Raji (cell line): Measurements from ENCODE around the gene ARFGAP1.

Experiments
- POLR2A ChIP-seq: IDR thresholded peaks from 2 replicates; pipeline ENCODE4 v1.6.1; 2011; ENCODE audit warnings: low read depth, low read length, control low read depth; ENCODE audit not compliant: insufficient read depth

Gene ARFGAP1

DNA sequence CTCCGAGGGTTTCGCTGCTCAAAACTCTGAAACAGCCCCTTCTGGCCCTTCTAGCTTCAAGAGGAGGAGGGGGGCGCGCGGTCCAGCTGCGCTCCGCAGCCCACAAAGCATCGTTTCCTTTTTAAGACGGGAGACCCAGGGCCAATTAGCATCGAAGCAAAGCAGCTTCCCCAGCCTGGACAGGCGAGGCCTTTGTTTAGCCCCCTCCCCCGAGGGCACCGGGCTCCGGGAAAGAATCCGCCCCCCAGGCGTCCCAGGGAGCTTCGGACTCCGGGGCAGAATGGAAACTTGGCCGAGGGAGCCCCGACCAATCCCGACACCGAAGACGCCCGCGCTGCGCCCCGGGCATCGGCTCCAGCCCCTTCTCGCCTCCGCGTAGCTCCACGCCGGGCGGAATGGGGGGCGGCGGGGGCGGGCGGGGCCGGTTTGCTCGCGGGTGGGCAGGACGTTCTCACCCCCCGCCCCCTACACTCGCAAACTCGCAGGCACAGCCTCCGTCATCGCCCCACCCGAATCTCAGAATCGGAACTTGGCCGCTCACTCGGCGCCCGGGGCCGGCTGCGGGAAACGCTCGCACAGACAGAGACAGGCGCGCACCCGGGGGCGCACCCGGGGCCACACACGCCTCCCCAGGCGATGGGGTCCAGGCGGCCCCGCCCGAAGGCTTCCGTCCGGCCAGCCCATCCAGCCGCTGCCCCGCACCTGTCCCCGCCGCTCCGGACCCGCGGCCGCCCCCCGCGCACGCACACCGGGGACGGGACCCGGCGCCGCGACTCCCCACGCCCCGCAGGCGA is 19.0 kb upstream of the ARFGAP1 start:
- TF ChIP-seq POLR2A = no peak

DNA sequence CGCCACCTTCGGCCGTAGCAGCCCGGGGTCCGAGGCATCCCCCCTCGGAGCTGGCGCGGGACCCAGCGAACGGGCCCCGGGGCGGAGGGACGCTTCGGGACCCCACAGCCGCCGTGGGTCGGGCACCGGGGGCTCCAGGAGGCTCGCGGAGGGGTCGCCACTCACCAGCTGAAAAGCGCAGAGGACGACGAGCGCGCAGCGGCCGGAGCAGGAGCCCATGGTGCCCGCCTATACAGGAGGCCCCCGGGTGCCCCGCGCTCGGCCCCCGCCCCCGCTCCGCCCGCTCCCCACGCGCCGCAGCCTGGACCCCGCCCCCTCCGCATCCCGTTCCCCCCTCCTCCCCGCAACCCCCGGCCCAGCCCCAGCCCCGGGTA is 18.4 kb upstream of the ARFGAP1 start, which contains the start of gene NKAIN4:
TSS of gene NKAIN4 (minus strand) at position 232 of the 374 bp plus-strand sequence. CDS start at position 219, 13 bp downstream.
- TF ChIP-seq POLR2A = no peak

DNA sequence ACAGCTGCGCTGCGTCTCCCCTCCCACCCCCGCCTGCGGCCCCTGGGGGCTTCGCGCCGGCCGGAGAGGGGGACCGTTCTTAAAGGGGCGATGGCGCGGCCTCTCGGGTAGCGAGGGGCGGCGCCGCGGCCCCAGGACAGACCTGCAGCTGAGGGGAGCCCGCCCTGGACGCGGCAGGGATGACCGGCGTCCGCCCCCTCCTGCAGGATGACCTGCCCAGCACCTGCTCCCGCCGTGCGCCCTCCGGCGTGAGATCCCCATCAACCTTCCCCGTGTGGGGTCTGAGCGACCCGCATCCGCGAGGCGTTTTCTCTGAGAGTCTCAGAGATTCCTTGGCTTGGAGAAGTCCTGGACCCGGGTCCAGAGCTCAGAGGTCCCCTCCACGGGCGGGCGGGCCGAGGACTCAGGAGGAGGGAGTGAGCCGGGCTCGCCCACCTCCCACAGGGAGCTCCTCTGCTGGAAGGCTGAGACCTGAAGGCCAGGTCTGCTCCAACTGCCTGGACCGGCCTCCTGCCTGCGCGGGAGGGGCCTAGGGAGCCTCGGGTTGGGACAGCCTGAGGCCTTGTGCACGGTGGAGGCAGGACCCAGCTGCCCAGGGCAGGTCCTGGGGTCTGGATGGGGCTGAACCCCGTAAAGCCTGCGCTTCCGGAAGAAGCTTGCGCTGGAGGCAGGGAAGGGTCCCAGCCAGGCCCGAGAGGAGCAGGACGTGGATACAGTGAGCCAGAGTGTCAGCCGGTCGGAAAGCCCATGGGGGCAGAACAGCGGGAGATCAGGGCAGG is 17.8 kb upstream of the ARFGAP1 start:
- no peak for TF ChIP-seq POLR2A

DNA sequence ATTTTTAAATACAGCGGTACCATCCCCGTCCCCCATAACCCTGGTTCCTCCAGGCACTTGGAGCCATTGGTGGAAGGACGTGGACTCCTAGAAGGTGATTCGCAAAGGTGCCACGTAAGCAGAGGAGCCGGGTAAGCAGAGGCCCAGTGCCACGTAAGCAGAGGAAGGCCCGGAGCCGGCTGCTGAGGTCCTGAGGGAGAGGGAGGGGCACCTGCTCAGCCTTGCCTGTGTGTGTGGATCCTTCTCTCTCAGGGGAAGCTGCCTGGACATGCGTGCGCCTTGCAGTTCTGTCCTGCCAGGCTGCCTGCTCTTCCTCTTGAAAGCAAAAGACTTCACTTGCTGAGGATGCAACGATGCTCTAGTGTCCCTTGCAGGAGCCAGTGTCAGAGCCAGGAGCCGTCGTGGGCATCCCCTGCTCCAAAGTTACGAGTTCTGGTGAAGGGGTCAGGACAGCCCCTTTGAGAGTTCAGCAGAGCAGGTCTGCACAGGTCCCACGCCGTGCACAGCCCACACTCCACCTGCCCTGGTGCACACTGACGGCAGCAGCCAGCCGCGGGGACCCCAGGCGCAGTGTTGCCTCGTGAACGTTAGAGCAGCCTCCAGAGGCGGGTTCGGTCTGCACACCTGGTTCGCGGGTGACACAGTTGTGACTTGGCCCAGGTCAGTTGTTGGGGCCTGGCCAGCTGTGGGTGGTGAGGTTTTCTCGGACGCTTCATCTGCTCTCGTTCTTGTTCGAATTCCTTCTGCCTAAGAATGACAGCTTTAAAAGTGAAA is 16.5 kb upstream of the ARFGAP1 start:
- TF ChIP-seq POLR2A = no peak

DNA sequence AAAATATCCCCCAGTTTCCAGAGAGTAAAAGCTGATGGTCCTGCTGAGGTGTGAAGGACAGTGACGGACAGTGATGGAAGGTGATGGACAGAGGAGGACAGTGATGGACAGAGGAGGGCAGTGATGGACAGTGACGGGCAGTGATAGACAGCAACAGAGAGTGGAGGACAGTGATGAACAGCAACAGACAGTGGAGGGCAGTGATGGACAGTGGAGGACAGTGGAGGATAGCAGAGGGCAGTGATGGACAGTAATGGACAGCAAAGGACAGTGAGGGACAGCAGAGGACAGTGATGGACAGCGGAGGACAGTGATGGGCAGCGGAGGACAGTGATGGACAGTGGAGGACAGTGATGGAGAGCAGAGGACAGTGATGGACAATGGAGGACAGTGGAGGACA is 15.7 kb upstream of the ARFGAP1 start:
- no peak for TF ChIP-seq POLR2A

DNA sequence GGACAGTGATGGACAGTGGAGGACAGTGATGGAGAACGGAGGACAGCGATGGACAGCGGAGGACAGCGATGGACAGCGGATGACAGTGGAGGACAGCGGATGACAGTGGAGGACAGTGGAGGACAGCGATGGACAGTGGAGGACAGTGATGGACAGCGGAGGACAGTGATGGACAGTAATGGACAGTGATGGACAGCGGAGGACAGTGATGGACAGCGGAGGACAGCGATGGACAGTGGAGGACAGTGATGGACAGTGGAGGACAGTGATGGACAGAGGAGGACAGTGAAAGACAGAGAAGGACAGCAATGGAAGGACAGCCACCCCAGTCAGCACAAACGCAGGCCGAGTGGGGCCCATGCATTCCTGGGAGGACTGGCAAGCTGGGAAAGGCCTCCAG is 15.0 kb upstream of the ARFGAP1 start:
- no peak for TF ChIP-seq POLR2A

DNA sequence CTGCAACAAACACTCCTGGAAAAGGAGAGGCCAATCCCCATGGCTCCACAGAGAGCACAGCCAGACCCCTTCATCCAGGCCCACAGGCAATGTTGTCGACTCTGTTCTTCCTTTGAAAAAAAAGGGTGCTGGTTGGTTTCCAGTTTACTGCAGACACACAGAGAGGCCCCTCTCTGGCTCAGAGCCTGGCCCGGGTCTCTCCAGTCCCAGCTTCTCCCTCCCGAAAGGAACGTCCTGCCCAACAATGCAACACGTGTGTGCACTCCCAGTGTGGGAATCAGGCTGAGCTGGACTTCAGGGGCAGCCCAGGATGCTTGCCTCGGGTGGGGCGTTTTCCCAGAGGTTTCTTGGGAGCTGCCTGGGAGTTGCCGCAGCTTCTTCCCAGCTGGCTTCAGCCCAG is 13.8 kb upstream of the ARFGAP1 start:
- TF ChIP-seq POLR2A = no peak

DNA sequence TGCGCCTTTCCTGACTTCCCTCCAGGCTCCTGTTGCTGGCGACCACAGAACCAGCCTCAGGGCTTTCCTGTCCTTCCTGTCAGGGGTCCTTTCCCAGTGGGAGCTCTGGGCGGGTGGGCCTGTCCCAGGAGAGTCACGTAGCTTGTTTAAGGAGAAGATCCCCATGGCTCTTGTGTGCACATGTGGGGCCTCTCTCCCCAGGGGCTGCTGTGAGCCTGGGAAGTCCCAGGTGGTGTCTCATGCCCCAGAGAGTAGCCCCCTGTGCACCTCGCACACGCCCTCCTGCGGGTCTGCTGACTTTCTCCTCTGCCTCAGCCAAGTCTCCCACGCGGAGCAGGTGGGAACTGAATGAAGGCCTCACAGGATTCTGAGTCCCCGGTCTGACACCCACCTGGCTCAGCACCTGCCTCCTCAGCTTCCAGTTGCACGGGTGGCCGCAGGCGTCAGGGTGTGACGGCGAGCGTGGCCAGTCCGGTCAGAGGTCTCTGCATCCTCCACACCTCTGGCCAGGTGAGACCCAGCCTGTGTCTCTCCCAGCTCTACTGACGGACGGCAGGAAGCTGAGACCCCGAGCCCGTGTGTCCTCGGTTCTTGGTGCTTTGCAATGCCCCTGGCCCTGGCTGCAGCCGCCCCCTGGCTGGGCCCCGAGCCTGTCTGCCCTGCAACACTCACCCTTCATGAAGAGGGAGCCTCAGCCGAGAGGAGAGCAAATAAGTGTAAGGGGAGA is 12.7 kb upstream of the ARFGAP1 start:
- TF ChIP-seq POLR2A = no peak

DNA sequence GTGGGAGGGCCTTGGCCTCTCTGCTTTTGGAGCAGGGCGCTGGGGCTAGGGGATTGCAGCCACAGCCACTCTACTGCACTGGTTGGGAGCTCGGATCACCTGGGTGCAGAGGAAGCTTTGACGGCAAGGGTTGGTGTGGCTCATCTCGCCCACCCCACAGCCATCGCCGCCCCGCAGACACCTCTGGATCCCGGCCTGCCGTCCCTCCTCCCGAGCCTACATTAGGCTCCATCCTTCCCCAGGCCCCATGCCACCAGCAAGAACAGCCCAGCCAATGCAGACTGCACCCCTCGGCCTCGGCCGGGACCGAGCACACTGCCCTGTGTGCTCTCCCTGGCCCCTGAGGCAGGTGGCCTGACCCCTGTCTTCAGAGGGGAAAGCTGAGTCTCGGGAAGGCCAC is 12.1 kb upstream of the ARFGAP1 start:
- TF ChIP-seq POLR2A = no peak

DNA sequence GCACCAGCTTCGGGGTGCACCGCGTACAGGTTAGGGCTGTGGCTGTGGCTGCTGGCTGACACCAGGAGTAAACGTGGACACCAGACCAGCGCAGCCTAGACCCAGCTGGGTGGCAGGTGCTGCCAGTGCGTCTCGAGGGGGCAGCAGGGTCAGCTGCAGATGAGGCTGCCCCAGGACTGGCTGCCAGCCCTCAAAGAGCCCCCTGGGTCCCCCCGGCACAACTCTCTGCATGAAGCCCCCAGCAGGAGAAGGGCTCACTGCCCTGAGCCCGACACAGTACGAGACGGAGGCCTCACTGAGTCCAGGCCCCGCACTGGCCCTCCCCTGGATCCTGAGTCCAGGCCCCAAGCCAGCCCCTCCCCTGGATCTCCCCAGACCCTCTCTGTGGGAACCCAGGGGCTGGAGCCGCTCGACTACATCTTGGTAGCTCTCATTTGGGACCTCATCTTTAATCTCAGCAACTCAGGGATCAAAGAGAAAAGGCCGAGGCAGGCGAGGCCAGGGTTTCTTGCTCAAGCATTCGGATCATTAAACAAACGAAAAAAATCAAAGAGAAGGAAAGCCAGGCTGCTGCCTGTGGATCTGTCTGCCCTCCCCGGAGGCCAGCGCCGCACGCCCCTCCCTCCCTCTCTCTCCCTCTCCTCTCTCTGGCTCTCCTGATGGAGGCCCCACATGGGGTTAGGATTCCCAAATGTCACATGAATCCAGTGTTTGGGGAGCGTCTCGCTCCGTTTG is 11.4 kb upstream of the ARFGAP1 start:
- no peak for TF ChIP-seq POLR2A

DNA sequence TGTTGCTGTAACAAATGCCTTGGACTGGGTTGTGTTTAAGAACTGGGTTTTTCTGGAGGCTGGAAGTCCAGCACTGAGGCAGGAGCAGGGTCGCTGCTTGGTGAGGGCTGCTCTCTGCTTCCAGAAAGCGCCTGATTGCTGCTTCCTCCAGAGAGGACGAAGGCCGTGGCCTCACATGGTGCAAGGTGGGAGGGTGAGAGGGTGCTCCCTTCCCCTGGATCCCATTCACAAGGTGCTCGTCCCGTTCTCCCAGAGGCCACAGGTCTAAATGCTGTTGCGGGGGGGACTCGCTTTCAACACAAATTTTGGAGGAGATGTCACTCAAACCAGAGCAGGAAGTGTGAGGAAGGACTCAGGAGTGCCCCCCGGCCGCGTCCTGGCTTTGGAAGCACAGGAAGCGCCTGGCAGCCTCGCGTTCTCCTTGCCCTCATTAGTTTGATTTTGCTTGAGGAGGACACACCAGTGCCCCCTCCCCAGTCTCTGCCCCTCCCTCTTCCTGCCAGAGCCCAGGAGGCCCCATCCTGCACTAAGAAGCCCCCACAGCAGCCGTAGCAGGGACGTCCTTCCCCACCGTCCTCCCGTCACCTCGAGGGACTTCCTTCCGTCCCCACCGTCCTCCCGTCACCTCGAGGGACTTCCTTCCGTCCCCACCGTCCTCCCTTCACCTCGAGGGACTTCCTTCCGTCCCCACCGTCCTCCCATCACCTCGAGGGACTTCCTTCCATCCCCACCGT is 10.7 kb upstream of the ARFGAP1 start:
- no peak for TF ChIP-seq POLR2A

DNA sequence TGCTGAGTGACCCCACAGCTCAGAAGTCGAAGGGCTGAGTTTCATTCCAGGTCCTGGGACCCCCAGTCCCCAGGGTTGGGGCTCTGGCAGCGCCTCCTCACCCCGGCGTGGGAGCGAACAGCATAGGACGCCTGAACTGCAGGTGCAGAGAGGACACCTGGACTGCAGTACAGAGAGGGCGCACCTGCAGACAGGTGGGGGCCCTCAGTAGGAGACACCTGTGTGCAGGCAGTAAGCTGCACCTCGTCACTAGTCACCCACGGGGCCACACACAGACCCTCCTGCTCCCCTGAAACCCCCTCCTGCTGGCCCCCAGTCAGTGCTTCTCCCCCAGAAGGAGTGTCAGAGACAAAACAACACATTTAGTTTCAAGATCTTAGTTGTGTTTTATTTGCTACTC is 9.8 kb upstream of the ARFGAP1 start:
- TF ChIP-seq POLR2A = no peak

DNA sequence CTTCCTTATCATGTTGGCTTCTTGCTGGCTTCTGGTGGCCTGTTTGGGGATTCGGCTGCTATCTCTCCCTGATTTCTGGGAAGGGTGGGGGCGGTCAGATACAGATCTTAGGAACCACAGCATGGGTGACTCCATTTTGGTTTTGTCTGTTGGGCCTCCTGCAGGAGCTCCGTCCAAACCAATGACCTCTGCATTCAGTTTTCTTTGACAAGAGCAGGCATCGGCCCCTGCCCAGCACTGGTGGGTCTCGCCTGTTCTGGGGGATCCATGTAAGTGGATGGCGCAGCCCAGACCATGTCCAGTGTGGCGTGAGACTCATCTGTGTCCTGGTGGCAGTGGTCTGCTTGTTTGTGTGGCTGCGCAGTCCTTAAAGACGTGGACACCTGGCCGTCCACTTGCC is 8.6 kb upstream of the ARFGAP1 start:
- no peak for TF ChIP-seq POLR2A

DNA sequence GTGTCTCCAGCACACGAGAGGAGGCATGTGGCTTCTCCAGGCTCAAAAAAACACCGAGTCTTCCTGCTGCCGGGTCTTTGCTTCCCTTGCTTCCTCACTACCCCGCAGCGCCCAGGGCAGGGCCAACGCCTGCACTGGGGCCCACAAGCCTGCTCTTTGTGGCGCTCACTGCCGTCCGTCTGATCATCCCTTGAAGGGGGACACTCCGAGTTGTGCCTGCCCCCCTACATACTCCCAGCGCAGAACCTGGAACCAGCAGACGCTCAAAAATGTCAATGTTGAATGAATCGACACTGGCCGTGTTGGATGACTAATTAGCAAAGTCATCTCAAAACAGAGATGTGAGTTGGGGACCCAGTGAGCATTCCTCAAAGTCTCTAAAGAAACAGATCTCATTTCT is 8.1 kb upstream of the ARFGAP1 start:
- no peak for TF ChIP-seq POLR2A
